HG03280 (cell line): Measurements from ENCODE around the gene RFWD3.

Experiments used
- ATAC-seq: cut with Tn5 transposase; IDR thresholded peaks from one replicate; pipeline ENCODE4 v1.9.1; 2021; ENCODE audit warnings: mild to moderate bottlenecking, moderate library complexity; ENCODE audit not compliant: unreplicated experiment

The RFWD3 gene

GRCh38 chr16:74583926-74584666, 82.6 kb downstream of the RFWD3 start:
- no peak for ATAC-seq

GRCh38 chr16:74582970-74583369, 83.7 kb downstream of the RFWD3 start:
- ATAC-seq: no peak

- no peak for ATAC-seq
These were observed 85.8 kb downstream of the RFWD3 start for GRCh38 chr16:74580833-74581232.

GRCh38 chr16:74578838-74579237, 87.8 kb downstream of the RFWD3 start:
- no peak for ATAC-seq

GRCh38 chr16:74578433-74578832, 88.2 kb downstream of the RFWD3 start:
- no peak for ATAC-seq

GRCh38 chr16:74577882-74578366, 88.8 kb downstream of the RFWD3 start:
- no peak for ATAC-seq

GRCh38 chr16:74575807-74576643, 90.7 kb downstream of the RFWD3 start:
- ATAC-seq: no peak

GRCh38 chr16:74575175-74575806, 91.4 kb downstream of the RFWD3 start:
- ATAC-seq: no peak

GRCh38 chr16:74574146-74574545, 92.5 kb downstream of the RFWD3 start:
- no peak for ATAC-seq

GRCh38 chr16:74573622-74574021, 93.1 kb downstream of the RFWD3 start:
- no peak for ATAC-seq
